ENCODE data around the gene KIAA0930.
"Not testable (repeated sequence)": the region's sequence is repeated elsewhere in the genome, so short reads cannot be mapped to it uniquely, and the experiment has no call there.

KIAA0930 gene

DNA sequence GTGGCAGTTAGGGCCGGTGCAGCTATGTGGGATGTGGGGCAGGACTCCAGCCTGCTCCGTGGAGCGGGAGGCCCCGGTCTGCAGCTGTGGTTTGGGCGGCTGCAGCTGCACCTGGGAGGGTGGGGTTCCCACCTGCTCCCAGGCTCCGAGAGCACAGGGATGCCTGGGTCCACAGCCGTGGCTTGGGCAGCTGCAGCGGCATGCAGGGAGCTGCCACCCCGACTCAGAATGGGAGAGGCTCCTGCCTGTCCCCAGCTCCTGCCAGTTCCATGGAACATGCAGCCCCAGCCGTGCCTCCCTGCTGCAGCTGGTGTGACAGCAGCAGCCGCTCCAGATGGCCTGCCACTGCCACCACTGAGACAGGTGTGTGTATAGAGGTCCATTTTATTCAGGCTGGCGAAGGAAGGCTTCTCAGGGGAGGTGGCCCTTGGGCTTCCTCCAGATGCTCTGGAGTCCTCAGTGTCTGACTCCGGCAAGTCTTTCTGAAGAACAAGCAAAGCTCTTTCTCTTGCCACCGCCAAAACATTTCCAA, 22.3 kb upstream of the KIAA0930 start:
- H3K4me3 ChIP-seq (ENCODE audit: low read depth, low read length), result no peak overlapping the region
- no peak for TF ChIP-seq CTCF (IDR thresholded peaks at IDR 0.05; ENCODE audit: low read depth, low read length)
- no peak for DNase-seq (ENCODE audit: low read depth, low spot score)
- in situ Hi-C loops (cut with HindIII; ENCODE audit: low sequenced_read_pairs), result no loop called here

DNA sequence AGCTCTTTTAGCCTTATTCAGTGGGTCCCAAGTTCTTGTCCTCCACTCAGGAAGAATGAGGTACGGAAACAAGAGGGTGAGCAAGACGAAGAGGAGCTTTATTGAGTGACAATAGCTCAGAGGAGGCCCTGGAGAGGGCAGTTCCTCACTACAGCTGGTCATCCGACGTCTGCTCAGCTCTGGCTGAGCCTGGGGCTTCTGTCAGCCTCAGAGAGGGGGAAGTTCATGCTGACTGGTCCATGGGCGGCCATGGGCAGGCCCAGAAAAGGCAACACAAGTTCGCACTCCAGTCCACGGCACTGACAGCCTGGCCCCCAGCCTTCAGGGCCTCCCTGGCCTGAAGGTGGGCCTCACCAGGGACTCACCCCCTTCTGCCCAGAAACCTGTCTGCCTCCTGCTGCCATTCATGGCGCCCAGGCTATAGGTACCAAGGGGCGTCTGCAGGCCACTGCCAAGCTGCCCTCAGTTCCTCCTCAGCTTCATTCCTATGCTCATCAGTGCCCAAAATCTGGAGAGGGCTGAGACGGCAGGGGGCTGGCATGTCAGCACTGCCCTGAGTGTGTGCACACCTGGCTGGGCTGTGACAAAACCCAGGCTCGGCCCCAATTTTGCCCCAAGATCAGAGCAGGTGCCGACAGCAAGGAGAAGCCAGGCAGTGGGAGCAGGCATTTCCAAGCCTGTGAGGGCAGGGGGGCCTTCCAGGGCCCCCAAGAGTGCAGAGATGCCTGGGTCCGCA, 21.7 kb upstream of the KIAA0930 start:
- no peak for TF ChIP-seq CTCF (IDR thresholded peaks at IDR 0.05; ENCODE audit: low read depth, low read length)
- in situ Hi-C loops (cut with HindIII; ENCODE audit: low sequenced_read_pairs), result no loop called here
- no peak for DNase-seq (ENCODE audit: low read depth, low spot score)
- H3K4me3 ChIP-seq (ENCODE audit: low read depth, low read length), result no peak overlapping the region

DNA sequence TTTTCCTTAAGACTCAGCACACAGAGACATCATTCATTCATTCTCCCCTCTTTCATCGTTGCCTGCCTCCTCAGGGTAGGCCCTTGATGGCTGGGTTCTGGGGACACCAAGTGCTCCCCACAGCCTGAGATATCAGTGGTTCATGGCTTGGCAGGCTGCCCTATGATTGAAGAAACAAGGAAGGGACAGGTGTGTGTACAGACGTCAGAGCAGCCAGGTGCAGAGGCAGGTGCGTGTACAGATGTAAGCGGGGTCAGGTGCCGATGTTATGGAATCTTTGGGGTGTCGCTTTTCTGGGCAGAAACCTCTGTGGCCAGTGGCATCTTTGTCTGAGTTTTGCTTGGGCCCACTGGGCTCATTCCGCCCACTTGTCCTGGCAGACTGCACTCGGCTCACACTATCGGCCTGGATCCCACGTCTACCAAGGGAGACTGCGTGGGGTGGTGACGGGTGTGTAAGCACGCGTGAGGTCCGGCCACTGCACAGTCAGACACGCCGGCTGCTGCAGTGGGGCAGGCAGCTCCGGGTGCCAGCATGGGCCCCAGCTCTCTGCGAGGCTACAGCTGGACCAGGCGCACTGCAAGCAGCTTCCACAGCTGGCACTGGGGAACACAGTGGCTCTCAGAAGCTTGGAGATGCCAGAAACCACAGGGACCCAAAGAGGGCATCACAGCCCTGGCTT, 20.9 kb upstream of the KIAA0930 start:
- H3K4me3 ChIP-seq (ENCODE audit: low read depth, low read length), result no peak overlapping the region
- DNase-seq (ENCODE audit: low read depth, low spot score), result no peak
- no peak for TF ChIP-seq CTCF (IDR thresholded peaks at IDR 0.05; ENCODE audit: low read depth, low read length)
- in situ Hi-C loops (cut with HindIII; ENCODE audit: low sequenced_read_pairs), result no loop called here

DNA sequence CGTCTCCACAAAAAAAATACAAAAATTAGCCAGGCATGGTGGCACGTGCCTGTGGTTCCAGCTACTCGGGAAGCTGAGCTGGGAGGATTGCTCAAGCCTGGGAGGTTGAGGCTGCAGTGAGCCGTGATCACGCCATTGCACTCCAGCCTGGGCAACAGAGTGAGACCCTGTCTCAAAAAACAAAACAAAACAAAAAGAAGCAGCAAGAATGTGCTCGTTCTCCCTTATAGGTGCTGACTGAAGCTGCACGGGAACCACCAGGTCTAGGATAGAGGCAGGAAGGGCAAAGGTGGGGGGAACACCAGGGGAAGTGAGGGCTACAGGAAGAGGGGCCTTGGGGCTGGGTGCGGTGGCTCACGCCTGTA, 19.7 kb upstream of the KIAA0930 start:
- DNase-seq (ENCODE audit: low read depth, low spot score); in situ Hi-C loops (cut with HindIII; ENCODE audit: low sequenced_read_pairs); H3K4me3 ChIP-seq (ENCODE audit: low read depth, low read length): not testable (repeated sequence)

DNA sequence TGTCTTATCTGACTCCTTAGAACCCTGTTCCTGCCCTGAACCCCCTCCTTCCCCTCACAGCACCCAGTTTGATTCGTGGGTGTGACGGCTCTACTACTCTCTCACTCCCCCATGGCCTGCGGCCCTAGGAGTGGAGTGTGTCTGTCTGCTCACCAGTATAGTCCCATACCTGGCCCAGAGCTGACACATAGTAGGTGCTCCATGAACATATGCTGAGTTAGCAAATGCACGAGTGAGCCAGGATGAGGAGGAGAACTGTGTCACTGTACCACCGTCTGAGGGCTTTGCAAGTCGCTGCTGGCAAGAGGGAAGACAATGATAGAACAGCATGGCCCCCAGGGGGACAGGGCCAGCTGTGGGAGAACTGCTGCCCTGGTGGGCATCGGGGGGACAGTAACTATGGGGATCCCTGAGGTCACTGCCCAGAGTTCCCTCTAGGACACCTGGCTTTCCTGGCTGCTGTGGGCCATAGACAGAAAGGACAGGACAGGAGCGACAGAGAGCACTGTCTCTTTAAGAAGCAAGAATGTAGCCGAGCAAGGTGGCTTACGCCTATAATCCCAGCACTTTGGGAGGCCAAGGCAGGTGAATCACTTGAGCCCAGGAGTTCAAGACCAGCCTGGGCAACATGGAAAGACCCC, 19.2 kb upstream of the KIAA0930 start:
- no peak for DNase-seq (ENCODE audit: low read depth, low spot score)
- H3K4me3 ChIP-seq (ENCODE audit: low read depth, low read length), result no peak overlapping the region
- in situ Hi-C loops (cut with HindIII; ENCODE audit: low sequenced_read_pairs), result no loop called here
- no peak for TF ChIP-seq CTCF (IDR thresholded peaks at IDR 0.05; ENCODE audit: low read depth, low read length)

DNA sequence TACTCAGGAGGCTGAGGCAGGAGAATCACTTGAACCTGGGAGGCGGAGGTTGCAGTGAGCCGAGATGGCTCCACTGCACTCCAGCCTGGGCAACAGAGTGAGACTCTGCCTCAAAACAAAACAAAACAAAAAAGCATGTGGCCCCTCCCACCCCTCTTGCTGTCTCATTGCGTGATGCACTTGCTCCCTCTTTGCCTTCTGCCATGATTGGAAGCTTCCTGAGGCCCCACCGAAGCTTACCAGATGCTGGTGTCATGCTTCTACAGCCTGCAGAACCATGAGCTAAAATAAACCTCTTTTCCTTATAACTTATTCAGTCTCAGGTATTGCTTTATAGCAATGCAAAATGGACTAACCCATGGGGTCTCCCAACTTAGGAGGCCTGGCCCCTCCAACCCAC, 17.2 kb upstream of the KIAA0930 start:
- H3K4me3 ChIP-seq (ENCODE audit: low read depth, low read length); in situ Hi-C loops (cut with HindIII; ENCODE audit: low sequenced_read_pairs); DNase-seq (ENCODE audit: low read depth, low spot score): not testable (repeated sequence)

- DNase-seq (ENCODE audit: low read depth, low spot score), result no peak
- in situ Hi-C loops (cut with HindIII; ENCODE audit: low sequenced_read_pairs), result no loop called here
- TF ChIP-seq CTCF (IDR thresholded peaks at IDR 0.05; ENCODE audit: low read depth, low read length), result no peak
- no peak overlapping the region for H3K4me3 ChIP-seq (ENCODE audit: low read depth, low read length)
These were observed 14.1 kb upstream of the KIAA0930 start for GRCh38 chr22:45254789-45255278.

All from astrocyte of the spinal cord (primary cell).